ENCODE measurements around the gene NKD2.
"Not testable (repeated sequence)": the region's sequence is repeated elsewhere in the genome, so short reads cannot be mapped to it uniquely, and the experiment has no call there.

Gene NKD2

DNA sequence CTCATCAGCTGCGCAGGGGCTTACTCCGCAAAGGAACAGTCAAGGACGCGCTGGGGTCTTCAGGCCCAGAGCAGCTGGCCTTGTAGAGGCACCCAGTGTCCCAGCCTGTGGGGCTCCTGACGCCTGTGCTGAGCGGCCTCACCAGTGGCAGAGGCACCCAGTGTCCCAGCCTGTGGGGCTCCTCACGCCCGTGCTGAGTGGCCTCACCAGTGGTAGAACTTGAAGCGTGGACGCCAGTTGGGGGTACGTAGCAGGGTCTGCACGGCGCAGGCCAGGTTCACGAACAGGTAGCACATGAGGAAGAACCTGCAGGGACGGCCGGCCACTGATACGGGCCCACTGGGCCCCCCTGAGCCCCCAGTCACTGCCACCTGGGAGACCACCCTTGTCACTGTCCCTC, 67.3 kb downstream of the NKD2 start:
- no peak for DNase-seq

DNA sequence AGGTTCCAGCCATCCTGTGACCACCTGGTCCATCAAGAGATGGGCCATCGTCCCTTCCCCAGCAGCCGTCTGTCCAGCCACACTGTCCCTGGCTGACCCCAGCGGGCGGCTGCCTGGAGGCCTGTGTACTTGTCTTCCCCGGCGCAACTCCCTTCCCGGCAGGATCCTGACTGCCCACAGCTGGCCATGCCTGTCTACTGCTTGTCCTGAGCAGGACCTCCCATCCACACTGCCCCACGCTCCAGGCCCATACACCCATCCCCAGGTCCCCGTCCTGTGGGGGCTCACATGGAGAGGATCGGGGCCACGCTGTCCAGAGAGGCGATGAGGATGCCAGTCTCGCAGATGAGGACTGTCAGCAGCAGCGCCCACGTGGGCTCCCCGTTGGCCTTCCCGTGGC, 67.8 kb downstream of the NKD2 start:
- DNase-seq: no peak

DNA sequence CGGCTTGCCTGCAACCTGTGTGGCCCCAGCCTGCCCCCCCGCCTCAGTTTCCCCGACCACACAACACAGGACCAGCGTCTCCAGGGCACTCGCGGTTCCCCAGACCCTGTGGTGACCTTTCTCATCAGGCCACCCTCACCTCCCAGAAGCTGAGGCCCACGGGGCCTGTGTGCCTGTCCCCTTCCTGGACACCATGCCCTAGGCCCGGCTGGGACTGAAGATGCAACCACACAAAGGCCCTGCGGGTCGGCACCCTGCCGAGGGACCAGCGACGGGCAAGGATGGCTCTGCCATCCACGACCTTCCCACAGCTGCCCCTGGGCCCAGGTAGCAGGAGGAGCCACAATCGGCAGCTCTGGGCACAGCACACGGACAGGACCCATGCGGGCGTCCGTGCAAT, 68.4 kb downstream of the NKD2 start:
- DNase-seq: no peak

DNA sequence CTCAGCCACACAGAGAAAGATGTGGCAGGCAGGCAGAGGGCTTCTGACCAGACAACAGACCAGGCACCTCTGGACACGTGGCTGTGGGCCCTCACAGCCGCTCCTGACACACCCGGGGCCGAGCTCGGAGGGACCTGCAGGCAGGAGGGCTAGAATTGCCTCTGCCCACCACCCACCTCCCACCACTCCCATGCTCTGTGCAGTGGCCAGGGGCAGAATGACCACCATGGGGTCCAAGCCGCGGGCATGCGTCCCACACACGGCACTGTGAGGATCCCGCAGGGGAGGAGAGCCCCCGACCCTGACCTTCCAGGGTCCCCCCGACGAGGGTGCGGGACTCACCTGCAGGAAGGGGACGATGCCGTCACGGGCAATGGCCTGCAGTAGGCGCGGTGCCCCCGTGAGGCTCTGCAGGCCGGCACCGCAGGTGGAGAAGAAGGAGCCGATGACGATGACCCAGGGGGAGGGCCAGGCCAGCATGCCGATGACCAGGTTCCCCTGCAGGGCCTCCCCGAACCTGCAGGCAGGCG, 69.0 kb downstream of the NKD2 start:
- no peak for DNase-seq

DNA sequence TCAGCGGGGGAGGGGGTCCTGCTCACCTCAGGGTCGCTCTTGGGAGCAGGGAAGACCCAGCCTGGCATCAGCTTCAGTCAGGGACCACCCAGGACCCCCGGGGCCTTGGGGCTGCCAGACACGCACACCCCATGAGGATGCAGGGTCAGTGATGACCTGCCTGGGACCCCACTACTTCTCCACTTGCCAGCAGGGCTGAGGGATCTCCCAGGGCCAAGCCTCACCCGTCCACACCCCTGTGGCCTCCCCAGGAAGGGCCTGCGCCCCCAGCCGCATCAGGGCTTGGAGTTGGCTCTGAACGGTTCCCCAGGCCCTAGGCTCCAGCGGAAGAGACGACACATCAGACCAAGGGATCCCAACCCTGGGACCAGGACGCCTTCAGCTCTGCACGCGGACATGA, 69.6 kb downstream of the NKD2 start:
- no peak for DNase-seq

DNA sequence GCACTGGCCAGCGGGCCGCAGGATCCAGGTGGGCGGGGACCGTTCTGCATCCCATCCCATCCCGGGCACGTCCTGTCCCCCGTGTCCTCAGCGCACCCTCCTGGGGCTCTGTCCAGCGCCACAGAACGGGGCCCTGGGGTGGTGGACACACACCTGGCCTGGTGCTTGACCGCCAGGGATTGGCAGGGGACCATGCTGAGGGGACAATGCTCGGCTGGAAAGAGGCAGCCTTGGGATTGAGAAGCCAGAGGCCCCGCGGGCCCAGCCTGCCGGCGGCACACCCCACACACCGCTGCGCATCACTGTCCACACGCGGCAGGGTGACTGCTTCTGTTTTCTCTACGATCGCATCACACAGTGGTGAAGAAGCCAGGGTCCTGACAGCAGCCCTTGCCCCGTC, 70.2 kb downstream of the NKD2 start:
- no peak for DNase-seq

DNA sequence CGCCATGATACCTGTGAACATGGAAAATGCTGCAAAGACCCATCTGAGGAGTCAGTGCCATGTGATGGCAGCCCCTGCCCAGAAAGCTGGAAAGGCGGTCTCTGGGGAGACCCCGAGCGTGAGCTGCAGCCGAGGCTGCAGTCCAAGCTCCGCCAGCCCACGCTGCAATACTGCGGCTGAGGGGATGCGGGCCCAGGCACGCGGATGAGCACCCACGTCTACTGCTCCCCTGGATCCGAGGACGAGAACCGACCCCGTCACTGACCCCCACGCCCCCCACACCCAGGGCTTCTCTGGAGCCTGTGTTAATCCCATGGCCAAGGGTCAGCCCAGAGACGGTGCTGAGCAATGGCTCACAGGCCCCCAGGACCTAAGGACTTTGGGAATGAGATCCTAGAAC, 70.9 kb downstream of the NKD2 start:
- no peak for DNase-seq

DNA sequence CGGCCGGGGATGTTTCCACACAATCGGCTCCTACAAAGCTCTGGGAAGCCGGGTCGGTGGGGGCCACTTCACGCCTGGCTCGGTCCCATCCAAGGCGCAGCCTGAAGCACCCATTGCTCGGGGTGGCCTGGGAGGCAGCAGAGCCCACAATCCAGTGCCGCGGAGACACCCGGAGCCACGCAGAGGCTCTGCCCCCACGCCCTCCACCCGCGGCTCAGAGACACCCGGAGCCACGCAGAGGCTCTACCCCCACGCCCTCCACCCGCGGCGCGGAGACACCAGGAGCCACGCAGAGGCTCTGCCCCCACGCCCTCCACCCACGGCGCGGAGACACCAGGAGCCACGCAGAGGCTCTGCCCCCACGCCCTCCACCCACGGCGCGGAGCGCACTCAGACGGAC, 71.4 kb downstream of the NKD2 start:
- DNase-seq: no peak

DNA sequence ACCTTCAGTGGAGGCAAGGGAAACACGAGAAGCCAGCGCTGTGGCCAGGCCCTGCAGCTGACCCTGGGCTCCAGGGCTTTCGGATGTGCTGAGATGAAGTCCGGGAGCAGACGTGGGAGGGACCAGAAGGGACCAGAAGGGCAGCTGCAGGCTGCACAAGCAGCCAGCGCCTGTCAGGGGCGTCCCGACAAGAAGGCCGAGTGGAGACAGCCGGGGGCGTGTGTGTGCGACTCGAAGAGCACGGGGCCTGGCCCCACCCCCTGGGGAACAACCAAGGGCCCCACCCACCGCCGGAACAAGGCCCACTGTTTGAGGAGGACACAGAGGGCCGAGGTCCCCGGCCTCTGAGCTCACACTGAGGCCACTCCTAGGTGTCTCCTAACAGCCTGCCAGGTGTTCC, 71.8 kb downstream of the NKD2 start:
- DNase-seq: no peak

DNA sequence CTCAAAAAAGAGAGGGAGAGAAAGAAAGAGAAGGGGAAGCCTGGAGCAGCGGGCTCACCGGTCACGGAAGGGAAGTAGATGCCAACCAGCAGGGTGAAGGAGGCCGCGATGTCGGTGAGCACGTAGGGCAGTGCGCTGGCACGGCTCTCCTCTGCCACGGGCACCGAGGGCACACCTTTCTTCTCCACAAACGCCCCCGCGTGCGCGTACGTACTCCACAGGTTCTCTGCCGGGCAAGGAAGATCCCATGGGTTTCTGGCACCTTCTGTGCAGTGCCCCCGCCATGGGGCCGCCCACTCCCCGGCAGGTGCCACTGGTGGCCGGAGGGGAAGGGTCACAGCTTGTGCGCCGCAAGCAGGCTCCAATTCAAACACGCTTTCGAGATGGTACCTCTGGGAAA, 72.9 kb downstream of the NKD2 start:
- no peak for DNase-seq

DNA sequence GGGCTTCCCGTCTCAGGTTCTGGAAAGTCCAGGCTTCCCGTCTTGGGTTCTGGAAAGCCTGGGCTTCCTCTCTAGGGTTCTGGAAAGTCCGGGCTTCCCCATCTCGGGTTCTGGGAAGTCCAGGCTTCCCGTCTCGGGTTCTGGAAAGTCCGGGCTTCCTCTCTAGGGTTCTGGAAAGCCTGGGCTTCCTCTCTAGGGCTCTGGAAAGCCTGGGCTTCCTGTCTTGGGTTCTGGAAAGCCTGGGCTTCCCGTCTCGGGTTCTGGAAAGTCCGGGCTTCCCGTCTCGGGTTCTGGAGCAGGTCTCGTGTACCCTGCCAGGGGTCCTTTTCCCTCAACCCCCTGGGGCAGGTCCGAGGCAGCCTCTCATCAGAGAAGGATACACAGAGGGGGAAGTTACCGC, 74.4 kb downstream of the NKD2 start:
- DNase-seq: not testable (repeated sequence)

DNA sequence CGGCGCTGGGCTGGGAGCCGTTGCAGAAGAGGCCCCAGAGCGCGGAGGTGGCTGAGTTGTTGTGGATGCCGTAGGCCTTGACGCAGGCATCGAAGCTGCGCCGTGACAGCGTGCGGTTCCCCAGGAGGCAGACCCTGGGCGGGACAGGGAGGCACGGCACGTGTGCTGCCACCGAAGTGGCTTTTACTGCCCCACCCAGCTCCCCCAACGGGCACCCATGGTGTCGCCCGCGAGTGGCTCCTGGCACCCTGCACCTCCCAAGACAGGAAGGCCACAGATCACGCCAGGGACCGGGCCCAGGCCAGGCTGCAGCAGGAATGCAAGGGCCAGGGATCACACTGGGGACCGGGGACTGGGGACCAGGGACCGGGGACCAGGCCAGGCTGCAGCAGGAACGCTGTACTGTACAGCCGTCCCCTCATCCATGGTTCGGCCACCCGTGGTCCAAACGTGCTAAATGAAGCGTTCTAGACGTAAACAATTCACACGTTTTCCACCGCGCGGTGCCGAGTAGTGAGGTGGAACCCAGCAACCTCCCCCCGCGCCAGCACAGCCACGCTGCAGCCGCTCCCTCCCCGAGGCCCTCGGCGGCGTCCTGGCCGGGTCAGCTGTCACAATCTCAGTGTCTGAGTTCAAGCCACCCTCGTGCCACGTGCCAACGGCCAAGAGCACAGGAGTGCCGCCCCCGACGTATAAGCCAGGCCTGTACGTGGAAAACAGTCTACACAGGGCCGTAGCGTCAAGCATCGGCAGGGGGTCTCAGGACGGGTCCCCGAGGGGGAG, 75.4 kb downstream of the NKD2 start:
- no peak for DNase-seq

DNA sequence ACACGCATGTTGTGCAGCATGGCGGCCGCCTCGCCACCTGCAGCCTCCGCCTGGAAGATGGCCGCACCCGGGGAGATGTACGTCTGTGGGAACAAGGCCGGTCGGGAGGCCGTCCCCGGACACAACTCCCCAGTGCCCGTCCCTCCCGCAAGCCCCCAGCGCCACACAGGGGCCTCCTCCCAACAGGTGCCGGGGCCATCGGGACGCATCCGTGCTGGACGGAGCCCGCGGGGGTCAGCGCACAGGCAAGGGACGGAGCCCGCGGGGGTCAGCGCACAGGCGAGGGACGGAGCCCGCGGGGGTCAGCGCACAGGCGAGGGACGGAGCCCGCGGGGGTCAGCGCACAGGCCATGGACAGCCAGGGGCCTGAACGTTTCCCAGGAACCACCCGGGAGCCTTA, 76.8 kb downstream of the NKD2 start:
- DNase-seq: no peak

DNA sequence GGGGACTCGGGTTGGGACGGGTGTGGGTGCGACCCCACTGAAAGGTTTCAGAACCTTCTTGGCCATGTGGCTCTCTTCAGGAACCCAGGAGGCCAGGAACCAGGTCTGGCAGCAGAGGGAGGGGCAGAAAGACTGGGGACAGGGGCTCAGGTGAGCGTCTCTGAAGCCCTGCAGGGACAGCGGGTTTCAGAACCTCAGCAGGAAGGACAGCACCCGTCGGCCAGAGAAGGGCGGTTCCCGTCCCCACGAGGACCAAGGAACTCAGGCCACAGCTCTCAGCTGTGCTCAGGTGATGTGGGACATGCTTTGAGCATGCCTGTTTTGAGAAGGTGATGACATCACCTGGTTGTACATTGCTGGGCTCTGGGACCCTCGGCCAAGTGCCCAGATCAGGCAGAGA, 77.5 kb downstream of the NKD2 start:
- DNase-seq: no peak

DNA sequence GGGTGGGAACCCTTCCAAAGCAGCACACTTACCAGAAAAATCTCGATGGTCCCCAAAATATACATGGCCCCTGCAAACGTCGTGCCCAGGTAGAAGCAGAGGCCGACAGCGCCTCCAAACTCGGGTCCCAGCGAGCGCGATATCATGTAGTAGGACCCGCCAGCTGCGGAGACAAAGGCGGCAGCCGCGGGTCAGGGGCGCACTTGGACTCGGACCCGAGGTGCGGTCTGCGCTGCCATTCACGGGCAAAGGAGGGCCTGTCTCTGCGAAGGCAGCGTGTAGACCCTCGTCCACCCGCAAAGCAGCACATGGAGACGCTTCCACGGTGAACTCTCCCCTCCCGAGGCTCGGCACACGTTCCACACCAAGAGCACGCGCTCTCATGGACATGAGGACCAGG, 78.3 kb downstream of the NKD2 start:
- no peak for DNase-seq

DNA sequence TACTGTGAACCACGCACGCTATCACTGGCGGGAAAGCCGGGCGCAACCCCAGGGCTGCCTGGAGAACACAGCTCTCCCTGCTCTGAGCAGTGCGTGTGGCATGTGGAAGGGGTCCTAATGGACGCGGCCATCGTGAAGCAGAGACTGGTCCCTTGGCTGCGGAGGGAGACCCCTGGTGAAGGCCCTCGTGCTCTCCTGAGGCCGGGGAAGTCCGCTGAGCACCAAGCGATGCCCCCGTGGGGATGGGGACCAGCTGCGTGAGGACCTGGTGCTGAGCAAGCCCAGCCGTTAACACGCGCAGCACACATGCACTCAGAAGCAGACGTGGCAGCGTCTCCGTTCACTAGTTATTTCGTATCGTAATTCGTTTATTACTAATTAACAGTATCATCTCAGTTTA, 78.8 kb downstream of the NKD2 start:
- DNase-seq: no peak

DNA sequence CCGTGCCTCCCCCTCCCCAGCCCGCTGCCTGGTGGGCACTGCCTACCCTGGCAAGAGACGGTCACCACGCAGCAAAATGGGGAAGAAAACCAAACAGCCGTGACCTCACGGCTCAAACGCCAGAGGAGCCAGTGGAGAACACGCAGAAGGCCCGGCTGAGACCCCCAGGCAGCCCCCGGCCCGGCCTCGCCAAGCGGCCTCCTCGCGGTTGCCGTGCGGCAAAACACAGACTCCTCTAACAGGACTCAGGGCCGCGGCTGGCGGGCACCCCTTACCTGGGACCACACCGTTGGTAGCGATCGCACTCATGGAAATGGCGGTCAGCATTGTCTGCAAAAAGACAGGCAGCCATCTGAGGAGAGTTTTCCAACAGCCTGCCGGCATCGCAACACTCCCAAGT, 79.4 kb downstream of the NKD2 start:
- no peak for DNase-seq
